Measurements from ENCODE around the gene FUZ. TPM values are rescaled to one million over a fixed set of nuclear protein-coding genes. Genes with fewer than 3 reads are reported as not detected.
A peak's percentile ranks its signal among the peaks of the same experiment; 100 is the strongest.
"Not testable (repeated sequence)": the region's sequence is repeated elsewhere in the genome, so short reads cannot be mapped to it uniquely, and the experiment has no call there.

The FUZ gene
- total RNA-seq, 3 donors from 2014 or later (not counting 1 experiment from before 2014, with no cell fraction given), result 17.7 to 33.1 (median 20.6) TPM

GRCh38 chr19:49820125-49820524 is 7.0 kb upstream of the FUZ start:
- no peak overlapping the region for H3K4me3 Mint-ChIP-seq
- H3K27me3 Mint-ChIP-seq (ENCODE audit: low read depth in 2 of 2), result no peaks in the 10 kb centered on the region
- TF ChIP-seq CTCF (IDR thresholded peaks at IDR 0.05), result no peak

GRCh38 chr19:49819452-49820115 is 6.5 kb upstream of the FUZ start:
- H3K9me3 Mint-ChIP-seq; H3K4me3 ChIP-seq (ENCODE audit: low read length); ATAC-seq; H3K27ac ChIP-seq (ENCODE audit: low read length); H3K27me3 Mint-ChIP-seq (ENCODE audit: low read depth in 2 of 2); DNase-seq; H3K27me3 ChIP-seq (ENCODE audit: control insufficient read depth, insufficient read depth, low read length); H3K36me3 Mint-ChIP-seq; H3K9me3 ChIP-seq (ENCODE audit: control insufficient read depth, insufficient read depth, low read length): not testable (repeated sequence)
- Histone ChIP-seq H3K4me1 (ENCODE audit: control insufficient read depth, insufficient read depth, low read length) (peaks cover 24% of the 10 kb centered on the region), H3K36me3 (ENCODE audit: control insufficient read depth, insufficient read depth, low read length) (peaks cover 10% of the 10 kb centered on the region)
- 88% methylated on average over 7 of the region's 7 CpGs for WGBS (ENCODE audit: insufficient coverage)
- intact Hi-C loops (cut with micrococcal nuclease), result loop anchor here (2.0 kb wide), 1 partner anchor 31 kb away; the partner anchor contains the start of gene PTOV1
- H3K4me3 Mint-ChIP-seq, result peak overlapping the region; percentile 98
- H3K27ac Mint-ChIP-seq, result peak overlapping the region; percentile 98
- peaks cover 12 to 29% of the 10 kb centered on the region in 2 donors for H3K4me1 Mint-ChIP-seq

More at GRCh38 chr19:49820125-49820524, 7.0 kb upstream of the FUZ start:
- WGBS (ENCODE audit: insufficient coverage), result 97% methylated on average over 10 of the region's 10 CpGs
- H3K4me1 Mint-ChIP-seq, result peaks cover 10 to 29% of the 10 kb centered on the region in 2 donors
- Histone ChIP-seq H3K36me3 (ENCODE audit: control insufficient read depth, insufficient read depth, low read length) (peaks cover 10% of the 10 kb centered on the region), H3K27ac (ENCODE audit: low read length) (no peak overlapping the region), H3K27me3 (ENCODE audit: control insufficient read depth, insufficient read depth, low read length) (no peaks in the 10 kb centered on the region), H3K4me3 (ENCODE audit: low read length) (no peak overlapping the region), H3K4me1 (ENCODE audit: control insufficient read depth, insufficient read depth, low read length) (peaks cover 24% of the 10 kb centered on the region), H3K9me3 (ENCODE audit: control insufficient read depth, insufficient read depth, low read length) (no peaks in the 10 kb centered on the region)
- H3K36me3 Mint-ChIP-seq, result no peaks in the 10 kb centered on the region
- DNase-seq (no peak), ATAC-seq (no peak)
- intact Hi-C loops (cut with micrococcal nuclease), result no loop called here
- H3K27ac Mint-ChIP-seq, result no peak overlapping the region
- no peaks in the 10 kb centered on the region for H3K9me3 Mint-ChIP-seq

- H3K4me3 ChIP-seq (ENCODE audit: low read length), result peak overlapping the region; percentile 98
- intact Hi-C loops (cut with micrococcal nuclease), result loop anchor here (2.0 kb wide), 1 partner anchor 32 kb away; the partner anchor contains the start of gene PTOV1
- peaks cover 7% of the 10 kb centered on the region for H3K36me3 ChIP-seq (ENCODE audit: control insufficient read depth, insufficient read depth, low read length)
- ATAC-seq (no peak), DNase-seq (peak in 1 of 2 donors; percentile 19)
- no peaks in the 10 kb centered on the region for H3K36me3 Mint-ChIP-seq
- no peaks in the 10 kb centered on the region for H3K27me3 ChIP-seq (ENCODE audit: control insufficient read depth, insufficient read depth, low read length)
- no peaks in the 10 kb centered on the region for H3K9me3 ChIP-seq (ENCODE audit: control insufficient read depth, insufficient read depth, low read length)
- H3K27me3 Mint-ChIP-seq (ENCODE audit: low read depth in 2 of 2), result no peaks in the 10 kb centered on the region
- WGBS (ENCODE audit: insufficient coverage), result 42% methylated on average over 16 of the region's 16 CpGs
- H3K4me1 Mint-ChIP-seq, result peaks cover 19 to 35% of the 10 kb centered on the region in 2 donors
- H3K4me3 Mint-ChIP-seq, result peak overlapping the region; percentile 98
- H3K27ac ChIP-seq (ENCODE audit: low read length), result peak overlapping the region; percentile 99
- no peaks in the 10 kb centered on the region for H3K9me3 Mint-ChIP-seq
- H3K27ac Mint-ChIP-seq, result peak overlapping the region; percentile 98
- H3K4me1 ChIP-seq (ENCODE audit: control insufficient read depth, insufficient read depth, low read length), result peaks cover 24% of the 10 kb centered on the region
- no peak for TF ChIP-seq CTCF (IDR thresholded peaks at IDR 0.05)
Measured at GRCh38 chr19:49818649-49819370, 5.7 kb upstream of the FUZ start.
